OCI-LY7 (cell line): ENCODE data around the gene TNRC6C. TPM values are rescaled to one million over a fixed set of nuclear protein-coding genes. Genes with fewer than 3 reads are reported as not detected.

Source experiments
- BruUV-seq: library from RNA; stranded (reverse); fragments of 400-500 nt; replicated peaks from 2 replicates; lab custom pipeline; 2021; lab: Mats Ljungman, UMichigan
- CTCF ChIA-PET: fragments of 300-600 bp; sonication (Branson Sonifier 250); formaldehyde crosslinking; loops from one replicate; lab custom pipeline; 2022; ENCODE audit warnings: antibody characterized with exemption; ENCODE audit not compliant: unreplicated experiment; lab: Charles Lee
- POLR2A ChIA-PET: fragments of 300-600 bp; sonication (Branson Sonifier 250); formaldehyde crosslinking; loops from one replicate; lab custom pipeline; 2022; ENCODE audit warnings: antibody characterized with exemption; lab: Charles Lee
- DNase-seq: peaks from one replicate; pipeline ENCODE4 v3.0.0-alpha.2; 2015; ENCODE audit warnings: low spot score
- H2AFZ ChIP-seq: fragments of 200-600 bp; sonication (generic), shearing (Covaris generic); 2 replicates; pipeline ENCODE4 v1.6.1; 2014; ENCODE audit warnings: mild to moderate bottlenecking, antibody characterized with exemption, low read length, moderate library complexity
- H3K27ac ChIP-seq: fragments of 200-600 bp; sonication (generic); 2 replicates; pipeline ENCODE4 v1.5.1; 2014; ENCODE audit warnings: mixed run types, low read depth, mild to moderate bottlenecking, moderate library complexity, low read length, inconsistent platforms; ENCODE audit not compliant: poor library complexity, severe bottlenecking
- H3K36me3 ChIP-seq: fragments of 200-600 bp; sonication (generic); 2 replicates; pipeline ENCODE4 v1.6.1; 2014; ENCODE audit warnings: mild to moderate bottlenecking, antibody characterized with exemption, low read length, moderate library complexity, mixed read lengths; ENCODE audit not compliant: insufficient read depth
- H3K4me1 ChIP-seq: fragments of 200-600 bp; sonication (generic); 2 replicates; pipeline ENCODE4 v1.5.1; 2014; ENCODE audit warnings: mild to moderate bottlenecking, low read length; ENCODE audit not compliant: insufficient read depth, poor library complexity, severe bottlenecking
- H3K4me2 ChIP-seq: fragments of 200-600 bp; sonication (generic); 2 replicates; pipeline ENCODE4 v1.6.1; 2014; ENCODE audit warnings: mild to moderate bottlenecking, low read length
- H3K4me3 ChIP-seq: fragments of 200-600 bp; sonication (generic); 2 replicates; pipeline ENCODE4 v1.5.1; 2014; ENCODE audit warnings: mild to moderate bottlenecking, low read depth, low read length; ENCODE audit not compliant: poor library complexity, severe bottlenecking
- H3K79me2 ChIP-seq: fragments of 200-600 bp; sonication (generic); 2 replicates; pipeline ENCODE4 v1.6.1; 2016; ENCODE audit warnings: low read depth, mild to moderate bottlenecking, low read length, moderate library complexity, mixed read lengths; ENCODE audit not compliant: insufficient read depth
- H3K9me2 ChIP-seq: fragments of 200-600 bp; sonication (generic); 2 replicates; pipeline ENCODE4 v1.6.1; 2016; ENCODE audit warnings: mild to moderate bottlenecking, low read length, mixed read lengths; ENCODE audit not compliant: insufficient read depth
- H3K9me3 ChIP-seq: fragments of 200-600 bp; sonication (generic); 2 replicates; pipeline ENCODE4 v1.6.1; 2014; ENCODE audit warnings: mild to moderate bottlenecking, mixed run types, low read length, mixed read lengths
- H4K20me1 ChIP-seq: fragments of 200-600 bp; sonication (generic); 2 replicates; pipeline ENCODE4 v1.6.1; 2014; ENCODE audit warnings: mild to moderate bottlenecking, antibody characterized with exemption, low read length, moderate library complexity, mixed read lengths; ENCODE audit not compliant: insufficient read depth
- CTCF ChIP-seq: fragments of 200-600 bp; sonication (generic); conservative IDR thresholded peaks from 2 replicates; pipeline ENCODE4 v1.5.1; 2014; ENCODE audit warnings: mild to moderate bottlenecking, antibody characterized with exemption, low read length, moderate library complexity, mixed read lengths
- EZH2phosphoT487 ChIP-seq: fragments of 200-600 bp; sonication (generic); IDR thresholded peaks from 2 replicates; pipeline ENCODE4 v1.6.1; 2018; ENCODE audit warnings: low read depth, borderline replicate concordance, mild to moderate bottlenecking, mixed run types, antibody characterized with exemption, low read length, moderate library complexity, mixed read lengths
- intact Hi-C: fragments of 100-400 bp; cut with micrococcal nuclease; formaldehyde crosslinking; loops from one replicate; pipeline ENCODE4 v1.10.0; 2022; ENCODE audit not compliant: unreplicated experiment
- total RNA-seq, 2 experiments: library from RNA; depleted of rRNA in 1 of 2; stranded (reverse); fragments of >200 nt in 1 of 2; shearing (Covaris generic) in 1 of 2; gene quantifications; 2 replicates each; pipeline ENCODE4 v1.2.3, GENCODE V29; 2014 to 2022

The TNRC6C gene
- total RNA-seq, 2 experiments from 2014 or later: 8.5 to 25.2 TPM

- TF ChIP-seq EZH2phosphoT487 (no peak), CTCF (no peak)
- Histone ChIP-seq H2AFZ (no peak overlapping the region), H4K20me1 (no peaks in the 10 kb centered on the region), H3K79me2 (no peaks in the 10 kb centered on the region), H3K9me3 (no peaks in the 10 kb centered on the region), H3K4me1 (peaks cover 4% of the 10 kb centered on the region), H3K36me3 (no peaks in the 10 kb centered on the region), H3K4me2 (no peak overlapping the region), H3K4me3 (no peak overlapping the region), H3K9me2 (no peaks in the 10 kb centered on the region), H3K27ac (no peak overlapping the region)
- ChIA-PET CTCF (no interaction called here), POLR2A (no interaction called here)
- intact Hi-C loops: no loop called here
- no TSS peak for BruUV-seq
- no peak for DNase-seq
Measured at GRCh38 chr17:77925831-77926543, 32.5 kb upstream of the TNRC6C start.

DNA sequence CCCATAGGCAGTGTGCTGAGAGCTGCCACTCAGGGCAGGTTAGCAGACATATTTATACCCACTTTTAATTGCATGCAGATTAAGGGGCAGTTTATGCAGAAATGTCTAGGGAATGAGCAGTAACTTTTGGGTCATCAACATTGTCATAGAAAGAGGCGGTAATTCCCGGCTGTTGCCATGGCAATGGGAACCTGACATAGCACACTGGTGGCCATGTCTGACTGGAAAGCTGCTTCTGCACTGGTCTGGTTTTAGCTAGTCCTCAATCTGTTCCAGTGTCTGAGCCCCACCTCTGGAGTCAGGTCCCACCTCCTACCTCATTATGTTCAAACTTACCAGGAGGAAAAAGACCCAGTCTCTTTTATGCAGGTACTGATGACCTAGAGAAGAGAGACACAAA is 31.5 kb upstream of the TNRC6C start:
- POLR2A ChIA-PET: no interaction called here
- Histone ChIP-seq H3K9me3 (no peaks in the 10 kb centered on the region), H3K4me3 (no peak overlapping the region), H3K4me1 (peaks cover 4% of the 10 kb centered on the region), H3K36me3 (no peaks in the 10 kb centered on the region), H3K27ac (no peak overlapping the region), H3K9me2 (no peaks in the 10 kb centered on the region), H2AFZ (no peak overlapping the region), H3K79me2 (no peaks in the 10 kb centered on the region), H4K20me1 (no peaks in the 10 kb centered on the region), H3K4me2 (no peak overlapping the region)
- no peak for TF ChIP-seq CTCF
- TF ChIP-seq EZH2phosphoT487: no peak
- intact Hi-C loops: no loop called here
- no peak for DNase-seq
- CTCF ChIA-PET: no interaction called here
- BruUV-seq: no TSS peak

- no peak overlapping the region for H3K4me2 ChIP-seq
- no peaks in the 10 kb centered on the region for H3K36me3 ChIP-seq
- no peaks in the 10 kb centered on the region for H3K79me2 ChIP-seq
- H3K9me2 ChIP-seq: no peaks in the 10 kb centered on the region
- no peak overlapping the region for H3K4me3 ChIP-seq
- BruUV-seq: no TSS peak
- DNase-seq: no peak
- ChIA-PET POLR2A (no interaction called here), CTCF (no interaction called here)
- H2AFZ ChIP-seq: no peak overlapping the region
- no peaks in the 10 kb centered on the region for H4K20me1 ChIP-seq
- H3K9me3 ChIP-seq: no peaks in the 10 kb centered on the region
- intact Hi-C loops: no loop called here
- TF ChIP-seq EZH2phosphoT487: no peak
- H3K27ac ChIP-seq: no peak overlapping the region
- peaks cover 4% of the 10 kb centered on the region for H3K4me1 ChIP-seq
Measured at GRCh38 chr17:77927777-77928518, 30.6 kb upstream of the TNRC6C start.
